GM19455 (cell line): ENCODE measurements around the gene JAK3.
A peak's percentile ranks its signal among the peaks of the same experiment; 100 is the strongest.

Experiments
- ATAC-seq: cut with Tn5 transposase; IDR thresholded peaks from one replicate; pipeline ENCODE4 v1.9.1; 2021; ENCODE audit not compliant: unreplicated experiment

JAK3 gene

GRCh38 chr19:17866312-17866963 is 18.7 kb upstream of the JAK3 start:
- ATAC-seq, result no peak

GRCh38 chr19:17865364-17866311 is 17.9 kb upstream of the JAK3 start:
- no peak for ATAC-seq

- no peak for ATAC-seq
Measured at GRCh38 chr19:17863520-17864182, 15.9 kb upstream of the JAK3 start.

GRCh38 chr19:17862711-17863519 is 15.1 kb upstream of the JAK3 start:
- no peak for ATAC-seq

- no peak for ATAC-seq
Measured at GRCh38 chr19:17861542-17862402, 14.0 kb upstream of the JAK3 start.

GRCh38 chr19:17860993-17861360 is 13.2 kb upstream of the JAK3 start:
- ATAC-seq, result no peak

- ATAC-seq, result no peak
Measured at GRCh38 chr19:17860331-17860992, 12.7 kb upstream of the JAK3 start.

- ATAC-seq, result peak; percentile 88
Measured at GRCh38 chr19:17859533-17860330, 11.9 kb upstream of the JAK3 start, which contains the start of gene RPL18A. Gene RPL18A (plus strand): TSS chr19:17859910. CDS start chr19:17859957, 47 bp downstream.

GRCh38 chr19:17855280-17856152 is 7.7 kb upstream of the JAK3 start:
- no peak for ATAC-seq

- no peak for ATAC-seq
Measured at GRCh38 chr19:17854061-17854460, 6.3 kb upstream of the JAK3 start.

- ATAC-seq, result no peak
Measured at GRCh38 chr19:17848595-17849292, 962 bp upstream of the JAK3 start.

- no peak for ATAC-seq
Measured at GRCh38 chr19:17846146-17846545, 1.6 kb downstream of the JAK3 start.

GRCh38 chr19:17843908-17844490 is 3.8 kb downstream of the JAK3 start:
- ATAC-seq, result no peak

- ATAC-seq, result no peak
Measured at GRCh38 chr19:17843292-17843827, 4.4 kb downstream of the JAK3 start.

- no peak for ATAC-seq
Measured at GRCh38 chr19:17842663-17843291, 5.0 kb downstream of the JAK3 start.
